ENCODE data around the gene FKBP11. TPM values are rescaled to one million over a fixed set of nuclear protein-coding genes. Genes with fewer than 3 reads are reported as not detected.

The FKBP11 gene
- total and polyA plus RNA-seq, 3 donors from 2014 or later: 13.4 to 22.4 (median 16.4) TPM

DNA sequence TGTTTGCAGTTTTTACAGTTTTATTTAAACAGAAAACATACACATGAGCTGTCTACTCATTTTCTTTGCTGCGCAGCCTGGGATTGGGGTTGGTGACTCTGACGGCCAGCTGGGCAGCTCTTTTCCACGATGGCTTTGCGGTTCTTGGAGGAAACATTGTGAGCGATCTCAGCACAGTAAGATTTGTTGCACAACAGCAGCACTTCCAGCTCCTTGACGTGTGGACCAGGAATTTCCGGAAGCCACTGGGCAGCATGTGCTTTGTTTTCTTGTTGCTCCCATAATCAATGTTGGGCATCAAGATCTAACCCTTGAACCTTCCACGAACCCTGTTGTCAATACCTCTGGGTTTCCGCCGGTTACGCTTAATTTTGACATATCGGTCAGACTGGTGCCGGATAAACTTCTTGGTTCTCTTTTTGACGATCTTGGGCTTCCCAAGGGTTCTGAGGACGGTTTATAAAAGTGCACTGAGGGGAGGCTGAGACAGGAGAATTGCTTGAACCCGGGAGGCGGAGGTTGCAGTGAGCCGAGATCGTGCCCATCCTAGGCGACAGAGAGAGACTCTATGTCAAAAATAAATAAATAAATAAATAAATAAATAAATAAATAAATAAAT lies 21.8 kb downstream of the FKBP11 start:
- Histone ChIP-seq H3K36me3 (ENCODE audit: low read depth, missing control alignments) (no peaks in the 10 kb centered on the region), H3K4me1 (no peaks in the 10 kb centered on the region), H3K27ac (no peak overlapping the region), H3K27me3 (no peaks in the 10 kb centered on the region), H3K4me3 (peak overlapping the region; percentile 13 to 43), H3K9me3 (no peaks in the 10 kb centered on the region)
- 36 to 59% methylated on average over 20 of the region's 20 CpGs for WGBS, 2 donors
- no peak for TF ChIP-seq POLR2A (IDR thresholded peaks at IDR 0.05)
- TF ChIP-seq, protein P1, sequence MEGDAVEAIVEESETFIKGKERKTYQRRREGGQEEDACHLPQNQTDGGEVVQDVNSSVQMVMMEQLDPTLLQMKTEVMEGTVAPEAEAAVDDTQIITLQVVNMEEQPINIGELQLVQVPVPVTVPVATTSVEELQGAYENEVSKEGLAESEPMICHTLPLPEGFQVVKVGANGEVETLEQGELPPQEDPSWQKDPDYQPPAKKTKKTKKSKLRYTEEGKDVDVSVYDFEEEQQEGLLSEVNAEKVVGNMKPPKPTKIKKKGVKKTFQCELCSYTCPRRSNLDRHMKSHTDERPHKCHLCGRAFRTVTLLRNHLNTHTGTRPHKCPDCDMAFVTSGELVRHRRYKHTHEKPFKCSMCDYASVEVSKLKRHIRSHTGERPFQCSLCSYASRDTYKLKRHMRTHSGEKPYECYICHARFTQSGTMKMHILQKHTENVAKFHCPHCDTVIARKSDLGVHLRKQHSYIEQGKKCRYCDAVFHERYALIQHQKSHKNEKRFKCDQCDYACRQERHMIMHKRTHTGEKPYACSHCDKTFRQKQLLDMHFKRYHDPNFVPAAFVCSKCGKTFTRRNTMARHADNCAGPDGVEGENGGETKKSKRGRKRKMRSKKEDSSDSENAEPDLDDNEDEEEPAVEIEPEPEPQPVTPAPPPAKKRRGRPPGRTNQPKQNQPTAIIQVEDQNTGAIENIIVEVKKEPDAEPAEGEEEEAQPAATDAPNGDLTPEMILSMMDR (IDR thresholded peaks at IDR 0.05): no peak
- no peak for DNase-seq
- intact Hi-C loops (cut with DNase I; ENCODE audit: low total_unique reads): no loop called here

DNA sequence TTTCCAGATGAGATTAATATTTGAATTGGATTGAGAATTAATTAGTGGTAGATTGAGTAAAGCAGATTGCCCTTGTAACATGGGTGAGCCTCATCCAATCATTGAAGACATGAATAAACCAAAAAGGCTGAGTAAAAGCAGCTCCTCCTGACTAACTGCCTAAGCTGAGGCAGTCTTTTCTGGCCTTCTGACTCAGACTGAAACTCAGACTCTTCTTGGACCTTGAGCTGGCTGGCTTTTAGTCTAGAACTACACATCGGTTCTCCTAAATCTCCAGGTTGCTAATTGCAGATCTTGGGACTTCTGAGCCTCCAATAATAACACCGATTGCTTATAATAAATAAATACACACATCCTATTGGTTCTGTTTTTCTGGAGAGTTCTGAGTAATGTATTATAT lies 24.0 kb downstream of the FKBP11 start:
- no peak for DNase-seq

DNA sequence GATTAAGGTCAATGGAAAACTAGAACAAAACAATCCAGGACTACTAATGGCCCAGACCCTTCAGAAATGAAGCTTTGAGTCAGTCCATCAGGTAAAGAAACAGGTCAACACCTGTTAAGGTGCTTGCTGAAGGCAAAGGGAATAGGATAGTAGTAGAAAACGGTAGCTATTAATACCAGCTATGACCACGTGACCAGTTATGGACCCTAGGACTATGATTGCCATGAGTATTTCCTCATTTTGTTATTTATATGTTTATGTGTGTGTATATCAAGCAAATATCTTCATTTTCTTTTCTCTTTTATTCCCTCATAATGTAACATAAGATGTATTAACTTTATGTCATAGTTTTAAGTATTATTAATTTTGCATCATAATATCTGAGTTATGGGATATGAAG lies 25.6 kb downstream of the FKBP11 start:
- 75 to 84% methylated on average over 2 of the region's 2 CpGs for WGBS, 2 donors
- no peak overlapping the region for H3K27ac ChIP-seq
- no peaks in the 10 kb centered on the region for H3K4me1 ChIP-seq
- intact Hi-C loops (cut with DNase I; ENCODE audit: low total_unique reads): no loop called here
- TF ChIP-seq, protein P1 (IDR thresholded peaks at IDR 0.05): no peak
- no peak for TF ChIP-seq POLR2A (IDR thresholded peaks at IDR 0.05)
- no peaks in the 10 kb centered on the region for H3K27me3 ChIP-seq
- no peaks in the 10 kb centered on the region for H3K36me3 ChIP-seq (ENCODE audit: low read depth, missing control alignments)
- no peak for DNase-seq
- H3K9me3 ChIP-seq: no peaks in the 10 kb centered on the region
- H3K4me3 ChIP-seq: no peak overlapping the region

More for the DNA sequence above, 24.0 kb downstream of the FKBP11 start:
- intact Hi-C loops (cut with DNase I; ENCODE audit: low total_unique reads): no loop called here
- Histone ChIP-seq H3K4me1 (no peaks in the 10 kb centered on the region), H3K4me3 (no peak overlapping the region), H3K27me3 (no peaks in the 10 kb centered on the region), H3K36me3 (ENCODE audit: low read depth, missing control alignments) (no peaks in the 10 kb centered on the region), H3K9me3 (no peaks in the 10 kb centered on the region), H3K27ac (no peak overlapping the region)
- 89 to 90% methylated on average over 2 of the region's 2 CpGs for WGBS, 2 donors
- TF ChIP-seq, protein P1 (IDR thresholded peaks at IDR 0.05): no peak

DNA sequence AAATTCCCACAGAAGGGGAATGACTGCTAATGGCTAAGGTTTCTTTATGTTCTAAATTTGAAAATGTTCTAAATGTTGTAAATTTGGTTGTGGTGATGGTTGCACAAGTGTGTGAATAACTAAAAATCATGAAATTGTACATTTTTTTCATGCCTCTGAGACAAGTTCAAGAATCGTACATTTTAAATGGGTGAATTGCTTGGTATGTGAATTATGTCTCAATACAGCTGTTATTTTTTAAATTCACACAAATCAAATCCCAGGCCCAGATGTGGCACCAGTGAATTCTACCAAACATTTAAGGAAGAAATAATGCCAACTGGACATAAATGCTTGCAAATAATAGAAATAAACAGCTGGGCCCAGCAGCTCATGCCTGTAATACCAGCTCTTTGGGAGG lies 31.0 kb downstream of the FKBP11 start:
- Histone ChIP-seq H3K27ac (no peak overlapping the region), H3K36me3 (ENCODE audit: low read depth, missing control alignments) (no peaks in the 10 kb centered on the region), H3K27me3 (no peaks in the 10 kb centered on the region), H3K4me3 (no peak overlapping the region), H3K4me1 (peaks cover 9% of the 10 kb centered on the region), H3K9me3 (no peaks in the 10 kb centered on the region)
- TF ChIP-seq, protein P1 (IDR thresholded peaks at IDR 0.05): no peak
- TF ChIP-seq POLR2A (IDR thresholded peaks at IDR 0.05): no peak
- no peak for DNase-seq
- 78 to 85% methylated on average over 1 of the region's 1 CpG for WGBS, 2 donors
- intact Hi-C loops (cut with DNase I; ENCODE audit: low total_unique reads): no loop called here

Data from testis (tissue), 3 donors.